Stimulated activated CD8-positive, alpha-beta memory T cell treated with anti-CD3 and anti-CD28 coated beads, Interleukin-7, amount 100 ng/mL, for 1 hour (primary cell): Measurements from ENCODE around the gene AUTS2.
"Not testable (repeated sequence)": the region's sequence is repeated elsewhere in the genome, so short reads cannot be mapped to it uniquely, and the experiment has no call there.

Source experiments
- DNase-seq, 2 donors: peaks; one replicate each; pipeline ENCODE4 v3.0.0-alpha.2; 2020; ENCODE audit warnings: low read depth in 2 of 2

The AUTS2 gene

GRCh38 chr7:69759373-69759772, 161.1 kb downstream of the AUTS2 start:
- DNase-seq: no peak

- DNase-seq: no peak
Observed at GRCh38 chr7:69761290-69761922, 163.1 kb downstream of the AUTS2 start.

- no peak for DNase-seq
Observed at GRCh38 chr7:69762821-69763352, 164.6 kb downstream of the AUTS2 start.

GRCh38 chr7:69763513-69763912, 165.2 kb downstream of the AUTS2 start:
- no peak for DNase-seq

- DNase-seq: no peak
Observed at GRCh38 chr7:69764147-69764546, 165.9 kb downstream of the AUTS2 start.

- DNase-seq: no peak
Observed at GRCh38 chr7:69764681-69765080, 166.4 kb downstream of the AUTS2 start.

- DNase-seq: no peak
Observed at GRCh38 chr7:69765879-69766278, 167.6 kb downstream of the AUTS2 start.

GRCh38 chr7:69768986-69769595, 170.8 kb downstream of the AUTS2 start:
- DNase-seq: no peak

GRCh38 chr7:69769826-69770225, 171.6 kb downstream of the AUTS2 start:
- no peak for DNase-seq

GRCh38 chr7:69770613-69771012, 172.3 kb downstream of the AUTS2 start:
- DNase-seq: no peak

- DNase-seq: no peak
Observed at GRCh38 chr7:69772718-69773436, 174.6 kb downstream of the AUTS2 start.

GRCh38 chr7:69773535-69774225, 175.4 kb downstream of the AUTS2 start:
- DNase-seq: no peak

- DNase-seq: no peak
Observed at GRCh38 chr7:69775231-69775771, 177.0 kb downstream of the AUTS2 start.

- no peak for DNase-seq
Observed at GRCh38 chr7:69776611-69777010, 178.3 kb downstream of the AUTS2 start.

GRCh38 chr7:69778138-69778537, 179.9 kb downstream of the AUTS2 start:
- no peak for DNase-seq

GRCh38 chr7:69780379-69780778, 182.1 kb downstream of the AUTS2 start:
- DNase-seq: no peak

GRCh38 chr7:69781412-69781846, 183.2 kb downstream of the AUTS2 start:
- DNase-seq: no peak

GRCh38 chr7:69782917-69783684, 184.8 kb downstream of the AUTS2 start:
- no peak for DNase-seq

- not testable (repeated sequence) for DNase-seq
Observed at GRCh38 chr7:69786130-69786529, 187.9 kb downstream of the AUTS2 start.

GRCh38 chr7:69786730-69787395, 188.6 kb downstream of the AUTS2 start:
- DNase-seq: no peak
